ENCODE measurements around the gene UBXN11.

Gene UBXN11

DNA sequence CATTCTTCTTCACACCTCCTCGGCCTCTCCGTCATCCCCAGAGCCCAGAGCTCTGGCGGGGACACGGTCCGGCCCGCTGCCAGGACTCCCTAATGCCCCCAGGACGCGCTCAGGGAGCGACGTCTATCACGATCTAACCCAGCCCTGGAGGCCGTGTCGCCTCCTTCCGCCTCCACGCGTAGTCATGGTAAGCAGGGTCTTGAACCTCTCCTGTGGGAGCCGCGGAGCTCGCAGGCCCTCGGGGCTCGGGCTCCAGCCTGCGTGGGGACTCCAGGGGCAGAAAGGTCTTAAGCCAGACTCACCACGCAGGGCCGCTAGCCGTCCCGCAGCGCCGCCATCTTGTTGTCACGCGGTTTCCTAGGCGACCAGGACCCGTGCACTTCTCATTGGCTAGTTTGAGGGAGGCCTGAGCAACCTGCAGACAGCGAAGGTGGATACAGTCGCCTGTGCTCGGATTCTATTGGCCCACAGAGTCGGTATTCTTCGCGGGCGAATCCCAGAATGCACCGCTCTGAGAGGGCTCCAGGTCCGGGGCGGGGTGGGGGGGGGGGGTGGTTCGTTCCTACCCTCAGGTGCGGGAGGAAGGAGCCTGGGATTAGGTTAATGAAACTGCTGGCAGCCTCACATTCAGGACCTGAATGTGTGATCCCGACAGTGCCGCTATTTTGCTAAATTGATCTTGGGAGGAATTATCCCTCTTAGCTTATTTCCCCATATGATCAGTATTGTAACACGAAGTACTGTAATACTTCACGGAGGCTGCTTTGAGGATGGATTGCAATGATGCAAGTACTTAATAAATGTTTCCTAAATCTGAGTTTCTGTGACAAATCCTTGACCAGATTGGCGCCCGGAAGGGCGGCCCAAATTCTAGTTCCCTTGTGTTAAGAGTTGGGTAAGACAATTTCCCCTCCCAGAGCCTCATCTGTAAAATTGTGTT lies at the start of gene UBXN11:
Gene UBXN11 (minus strand): TSS at position 347 of the 940 bp plus-strand sequence. CDS start 3,753 bp downstream, outside the sequence.
- peak; percentile 100 for DNase-seq (ENCODE audit: low spot score)

DNA sequence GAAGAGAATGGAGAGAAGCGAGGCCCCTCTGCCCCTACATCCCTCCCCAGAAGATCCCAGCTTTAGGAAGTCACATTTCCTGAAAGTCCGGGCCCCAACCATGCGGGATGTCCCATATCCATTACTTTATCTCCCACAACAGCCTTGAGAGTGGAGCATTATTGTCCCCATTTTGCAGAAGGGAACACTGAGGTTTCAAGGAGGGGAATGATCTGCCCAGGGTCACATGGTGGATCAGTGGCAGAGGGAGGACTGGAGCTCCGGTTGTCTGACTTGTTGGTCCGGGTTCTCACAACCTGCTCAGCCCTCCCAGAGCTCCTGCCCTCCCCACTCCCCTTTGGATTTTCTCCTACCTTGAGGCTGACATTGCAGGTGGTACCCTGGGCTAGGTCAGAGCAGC lies 49.7 kb upstream of the UBXN11 start:
- DNase-seq (ENCODE audit: low spot score) = no peak

GRCh38 chr1:26354972-26355371 lies 48.5 kb upstream of the UBXN11 start:
- no peak for DNase-seq (ENCODE audit: low spot score)

- DNase-seq (ENCODE audit: low spot score) = peak; percentile 51
These were observed 47.8 kb upstream of the UBXN11 start, which contains the start of gene CRYBG2 for GRCh38 chr1:26353976-26354820. CRYBG2 (minus strand) TSS chr1:26354130; CDS start chr1:26346657, 7,473 bp downstream.

- no peak for DNase-seq (ENCODE audit: low spot score)
These were observed 46.9 kb upstream of the UBXN11 start for GRCh38 chr1:26353210-26353859.

DNA sequence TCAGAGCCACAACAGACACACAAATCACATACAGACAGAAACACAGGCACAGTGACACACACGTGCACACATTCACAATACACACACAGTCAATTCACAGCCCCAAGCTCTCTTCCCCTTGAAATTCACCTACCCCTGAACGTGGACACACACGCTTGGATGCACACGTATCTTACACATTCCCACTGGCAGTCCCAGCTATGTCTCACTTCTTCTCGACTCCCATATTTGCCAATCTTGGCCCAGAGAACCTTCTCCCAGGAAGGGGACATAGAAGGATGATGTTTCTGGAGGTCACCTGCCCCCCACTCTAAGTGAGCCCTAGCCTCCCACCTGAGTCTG lies 45.9 kb upstream of the UBXN11 start:
- no peak for DNase-seq (ENCODE audit: low spot score)

DNA sequence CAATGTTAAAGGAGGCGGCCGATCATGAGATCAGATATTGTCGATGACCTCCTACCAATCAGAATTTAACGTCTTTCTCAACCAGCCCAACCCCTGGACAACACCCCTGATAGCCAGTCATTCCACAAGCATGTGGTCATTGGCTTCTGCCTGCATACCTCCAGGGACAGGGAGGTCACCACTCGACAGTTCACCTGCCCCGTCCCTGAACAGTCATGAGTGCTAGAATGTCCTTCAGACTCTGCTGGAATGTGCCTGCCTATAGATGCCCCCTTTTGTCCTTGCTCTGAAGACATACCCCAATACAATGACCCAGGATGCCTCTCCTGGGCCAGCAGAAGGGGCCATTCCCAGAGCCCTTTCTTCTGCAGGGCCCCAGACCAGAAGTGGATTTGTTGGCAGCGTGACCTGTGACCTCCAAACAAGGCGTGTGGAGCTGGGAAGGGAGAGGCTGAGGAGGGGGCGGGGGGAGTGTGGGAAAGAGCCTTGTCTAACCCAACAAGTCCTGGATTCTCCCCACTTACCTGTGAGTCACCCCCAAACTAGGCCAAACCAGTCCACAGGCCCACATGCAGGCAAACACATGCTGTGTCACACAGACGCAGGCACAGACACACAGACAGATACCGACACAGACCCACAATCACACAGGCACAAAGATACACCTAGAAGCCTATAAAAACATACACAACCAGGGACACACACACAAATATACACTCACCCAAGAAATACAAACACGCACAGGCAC lies 45.3 kb upstream of the UBXN11 start:
- no peak for DNase-seq (ENCODE audit: low spot score)

- no peak for DNase-seq (ENCODE audit: low spot score)
These were observed 44.5 kb upstream of the UBXN11 start for GRCh38 chr1:26350701-26351589.

DNA sequence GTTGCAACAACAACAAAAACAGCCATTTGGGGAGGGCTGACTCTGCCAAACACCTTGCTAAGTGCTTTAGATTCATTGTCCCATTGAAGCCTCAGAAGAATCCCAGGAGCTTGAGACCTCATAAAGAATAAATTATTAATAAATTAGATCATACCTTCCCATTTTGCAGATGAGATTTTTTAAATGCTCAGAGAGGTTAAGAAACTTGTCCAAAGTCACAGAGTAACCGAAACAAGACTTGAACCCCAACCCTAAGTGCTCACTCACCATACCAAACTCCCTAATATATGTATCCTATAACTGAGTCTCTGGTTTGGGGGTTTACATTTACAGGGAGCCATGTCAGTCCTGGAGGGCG lies 43.9 kb upstream of the UBXN11 start:
- no peak for DNase-seq (ENCODE audit: low spot score)

GRCh38 chr1:26349877-26350244 lies 43.4 kb upstream of the UBXN11 start:
- no peak for DNase-seq (ENCODE audit: low spot score)

DNA sequence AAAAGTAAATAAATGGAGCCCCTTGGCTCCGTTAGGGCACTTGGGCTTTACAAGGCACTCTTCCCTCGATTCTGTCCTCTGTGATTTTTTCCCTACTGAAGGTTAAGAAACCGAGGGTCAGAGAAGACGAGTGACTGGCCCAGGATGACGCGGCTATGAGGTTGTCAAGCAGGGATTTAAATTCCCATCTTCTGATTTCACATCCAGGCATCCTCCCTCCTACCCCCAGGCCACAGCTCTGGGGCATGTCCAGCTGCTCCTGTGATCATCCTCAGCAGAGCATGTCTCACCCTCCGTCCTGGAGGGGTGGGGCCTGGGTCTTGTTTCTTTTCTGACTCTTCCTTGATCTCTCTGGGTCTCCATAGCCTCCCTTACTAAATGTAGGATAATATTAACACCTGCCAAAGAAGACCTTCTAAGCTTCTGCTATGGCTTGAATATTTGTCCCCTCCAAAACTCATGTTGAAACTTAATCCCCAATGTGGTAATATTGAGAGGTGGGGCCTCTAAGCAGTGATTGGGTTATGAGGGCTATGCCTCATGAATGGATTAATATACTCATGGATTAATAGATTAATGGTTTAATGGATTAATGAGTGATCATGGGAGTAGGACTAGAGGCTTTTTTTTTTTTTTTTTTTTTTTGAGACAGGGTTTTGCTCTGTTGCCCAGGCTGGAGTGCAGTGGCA lies 42.9 kb upstream of the UBXN11 start:
- no peak for DNase-seq (ENCODE audit: low spot score)

DNA sequence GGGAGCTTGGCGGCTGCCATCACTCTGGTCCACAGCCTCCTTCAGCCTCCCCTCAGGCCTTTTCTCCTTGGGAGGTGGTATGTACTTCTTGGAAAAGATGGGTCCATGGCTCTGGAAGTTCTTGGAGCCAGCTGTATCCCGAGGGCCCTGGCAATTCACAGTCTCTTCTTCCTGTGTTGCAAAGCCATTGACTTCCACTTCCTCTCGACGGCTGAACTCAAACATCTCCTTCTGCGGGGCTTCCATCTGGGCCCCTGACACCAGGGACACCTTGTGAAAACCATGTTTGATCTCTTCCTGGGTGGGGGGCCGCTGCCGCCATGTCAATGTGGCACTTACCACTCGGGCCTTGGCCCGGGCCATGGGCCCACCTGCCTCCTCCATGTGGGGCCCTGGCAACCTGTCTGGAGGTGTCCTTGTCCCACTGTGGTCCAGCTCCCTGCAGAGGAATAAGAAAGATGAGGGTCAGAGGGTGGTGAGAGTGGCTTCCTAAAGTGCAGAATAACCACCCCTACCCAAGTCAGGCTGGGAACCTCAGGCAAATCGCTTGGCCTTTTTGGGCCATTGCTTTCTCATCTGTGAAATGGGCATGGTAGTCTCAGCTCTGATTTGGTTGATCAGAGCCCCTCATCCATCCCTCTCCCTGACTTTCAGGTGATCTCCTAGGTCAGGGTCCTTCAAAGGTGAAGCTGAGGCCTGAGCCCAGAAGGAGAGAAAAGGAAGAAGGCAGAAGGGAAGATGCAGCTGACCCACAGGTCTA lies 40.0 kb upstream of the UBXN11 start:
- no peak for DNase-seq (ENCODE audit: low spot score)

DNA sequence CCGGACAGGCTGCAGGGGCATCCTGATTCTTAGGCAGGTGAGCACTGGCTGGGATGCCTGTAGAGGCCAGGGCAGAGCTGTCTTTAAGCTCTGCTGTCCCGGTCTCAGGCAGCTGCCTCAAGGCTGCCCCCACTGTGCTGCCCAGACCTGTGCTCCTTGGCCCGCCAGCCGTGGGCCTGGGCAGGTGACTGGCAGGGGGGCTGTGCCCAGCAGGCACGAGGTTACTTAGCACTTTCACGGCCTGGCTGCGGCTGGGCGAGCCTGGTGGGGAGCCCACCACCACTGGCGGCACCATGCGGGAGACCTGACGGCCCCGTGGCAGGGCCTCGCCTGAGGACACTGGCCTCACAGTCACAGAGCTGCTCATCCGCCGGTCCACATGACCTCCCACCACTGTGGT lies 39.3 kb upstream of the UBXN11 start:
- DNase-seq (ENCODE audit: low spot score) = no peak

DNA sequence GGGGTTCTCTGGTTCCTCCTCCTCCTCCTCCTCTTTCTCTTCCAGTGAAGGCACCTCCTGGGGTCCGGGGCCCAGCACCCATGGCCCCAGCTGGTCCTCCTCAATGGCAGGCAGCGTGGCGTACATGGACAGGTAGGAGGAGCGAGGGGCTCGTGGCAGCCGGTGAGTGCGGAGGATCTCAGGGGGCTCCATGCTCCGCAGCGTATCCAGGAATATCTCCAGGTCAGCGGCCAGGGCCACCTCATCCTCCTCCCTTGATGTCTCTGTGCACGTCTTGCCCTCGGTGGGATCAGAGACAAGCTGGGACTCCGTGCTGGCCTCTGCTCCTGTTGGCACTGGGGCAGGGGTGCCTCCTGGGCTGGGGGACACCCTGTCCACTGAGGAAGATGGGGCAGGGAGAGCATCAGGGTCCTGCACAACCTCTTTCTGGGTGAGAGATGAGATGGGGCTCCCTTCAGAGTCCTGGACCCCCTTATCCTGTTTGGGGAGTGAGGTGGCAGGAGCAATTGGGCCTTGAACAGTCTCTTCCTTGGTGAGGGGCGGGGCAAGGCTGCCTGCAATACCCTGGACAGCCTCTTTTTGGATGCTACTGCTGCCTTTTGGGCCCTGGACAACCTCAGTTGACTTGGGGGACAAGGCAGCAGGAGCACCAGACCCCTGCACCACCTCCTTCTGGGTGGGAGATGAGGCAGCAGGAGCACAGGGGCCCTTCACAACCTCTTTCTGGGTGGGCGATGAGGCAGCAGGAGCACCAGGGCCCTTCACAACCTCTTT lies 37.9 kb upstream of the UBXN11 start:
- DNase-seq (ENCODE audit: low spot score) = no peak

- no peak for DNase-seq (ENCODE audit: low spot score)
These were observed 33.6 kb upstream of the UBXN11 start for GRCh38 chr1:26340047-26340481.

DNA sequence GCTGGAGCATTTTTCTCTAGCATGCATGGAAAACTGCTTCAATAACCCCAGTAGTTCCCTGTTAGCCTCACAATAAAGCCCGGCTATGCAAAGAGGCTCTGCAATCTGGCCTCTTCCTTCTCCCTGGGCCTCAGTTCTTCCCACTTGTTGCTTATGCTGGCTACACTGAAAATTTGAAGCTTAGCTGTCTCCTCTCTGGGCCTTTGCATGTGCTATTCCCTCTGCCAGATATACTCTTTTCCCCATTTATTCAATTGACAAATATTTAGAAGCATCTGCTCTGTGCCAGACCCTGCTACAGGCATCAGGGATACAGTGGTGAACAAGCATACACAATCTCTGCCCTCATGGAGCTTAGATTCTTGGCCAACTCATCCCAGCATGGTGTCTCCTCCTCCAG lies 32.2 kb upstream of the UBXN11 start:
- DNase-seq (ENCODE audit: low spot score) = no peak

DNA sequence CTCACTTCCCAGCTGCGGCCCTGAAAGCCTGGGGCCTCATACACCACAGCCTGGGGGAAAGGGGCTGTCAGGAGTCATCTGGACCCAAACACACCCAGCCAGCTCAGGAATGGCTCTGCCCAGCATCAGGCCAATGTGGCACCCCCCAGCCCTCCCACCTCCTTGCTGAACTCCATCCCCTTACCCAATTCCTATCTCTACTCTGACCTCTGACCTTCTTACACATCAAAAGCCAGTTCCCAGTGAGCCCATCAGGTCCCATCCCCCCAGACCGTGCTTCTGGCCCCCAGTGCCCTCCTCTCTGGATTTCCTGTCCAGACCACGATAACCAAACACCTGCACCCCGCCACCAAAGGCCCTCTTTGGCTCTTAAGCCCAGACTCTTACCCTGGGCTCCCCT lies 31.2 kb upstream of the UBXN11 start:
- no peak for DNase-seq (ENCODE audit: low spot score)

GRCh38 chr1:26337206-26337535 lies 30.7 kb upstream of the UBXN11 start:
- DNase-seq (ENCODE audit: low spot score) = no peak
